ENCODE data around the gene DNAJB8.

DNA sequence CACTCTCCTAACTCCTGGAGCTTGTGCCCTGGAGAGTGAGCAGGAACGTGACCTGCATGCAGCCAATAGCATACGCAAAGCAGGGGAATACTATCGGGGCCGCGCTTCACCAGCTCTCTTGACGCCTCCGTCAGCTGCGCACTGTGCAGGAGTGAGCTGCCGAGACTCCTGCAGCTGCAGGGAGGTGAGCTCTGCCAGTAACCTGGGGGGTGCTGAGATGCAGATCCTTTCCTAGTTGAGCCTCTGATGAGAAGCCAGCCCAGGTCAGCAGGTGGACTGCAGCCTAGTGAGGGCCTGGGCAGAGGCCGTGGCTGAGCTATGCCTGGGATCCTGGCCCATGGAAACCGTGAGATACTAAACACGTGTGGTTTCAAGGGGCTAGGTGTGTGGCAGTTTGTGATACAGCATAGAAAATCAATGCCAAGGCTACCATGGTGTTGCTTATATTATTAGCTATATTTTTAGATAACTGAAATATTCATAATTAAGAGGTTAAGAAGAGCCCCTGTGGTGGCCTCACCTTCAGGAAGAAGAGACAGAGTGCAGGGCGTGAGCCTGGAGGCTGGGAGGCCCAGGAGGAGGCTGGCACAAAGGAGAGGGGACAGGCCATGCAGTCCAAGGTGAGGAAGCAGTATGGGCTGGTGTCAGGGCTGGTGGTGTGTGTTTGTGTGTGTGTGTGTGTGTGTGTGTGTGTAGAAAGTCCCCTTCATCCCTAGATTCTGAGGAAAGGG lies 5.9 kb upstream of the DNAJB8 start:
- TF ChIP-seq, protein P1, sequence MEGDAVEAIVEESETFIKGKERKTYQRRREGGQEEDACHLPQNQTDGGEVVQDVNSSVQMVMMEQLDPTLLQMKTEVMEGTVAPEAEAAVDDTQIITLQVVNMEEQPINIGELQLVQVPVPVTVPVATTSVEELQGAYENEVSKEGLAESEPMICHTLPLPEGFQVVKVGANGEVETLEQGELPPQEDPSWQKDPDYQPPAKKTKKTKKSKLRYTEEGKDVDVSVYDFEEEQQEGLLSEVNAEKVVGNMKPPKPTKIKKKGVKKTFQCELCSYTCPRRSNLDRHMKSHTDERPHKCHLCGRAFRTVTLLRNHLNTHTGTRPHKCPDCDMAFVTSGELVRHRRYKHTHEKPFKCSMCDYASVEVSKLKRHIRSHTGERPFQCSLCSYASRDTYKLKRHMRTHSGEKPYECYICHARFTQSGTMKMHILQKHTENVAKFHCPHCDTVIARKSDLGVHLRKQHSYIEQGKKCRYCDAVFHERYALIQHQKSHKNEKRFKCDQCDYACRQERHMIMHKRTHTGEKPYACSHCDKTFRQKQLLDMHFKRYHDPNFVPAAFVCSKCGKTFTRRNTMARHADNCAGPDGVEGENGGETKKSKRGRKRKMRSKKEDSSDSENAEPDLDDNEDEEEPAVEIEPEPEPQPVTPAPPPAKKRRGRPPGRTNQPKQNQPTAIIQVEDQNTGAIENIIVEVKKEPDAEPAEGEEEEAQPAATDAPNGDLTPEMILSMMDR (IDR thresholded peaks at IDR 0.05), result no peak
- TF ChIP-seq POLR2A (IDR thresholded peaks at IDR 0.05), result no peak
